K562 (cell line): ENCODE data around the gene DAGLA. TPM values are rescaled to one million over a fixed set of nuclear protein-coding genes. Genes with fewer than 3 reads are reported as not detected.
A peak's percentile ranks its signal among the peaks of the same experiment; 100 is the strongest.

ENCODE experiments used
- CEBPZ ChIP-seq: fragments of 150-350 bp; IDR thresholded peaks from 2 replicates; pipeline ENCODE4 v1.6.1; 2014; ENCODE audit warnings: low read depth, mild to moderate bottlenecking, low read length, borderline replicate concordance
- ESRRA ChIP-seq: fragments of 450-650 bp; IDR thresholded peaks from 2 replicates; pipeline ENCODE4 v1.6.1; 2014; ENCODE audit warnings: low read depth, mild to moderate bottlenecking, moderate library complexity, borderline replicate concordance
- HNRNPK ChIP-seq: fragments of 200-400 bp; formaldehyde crosslinking; IDR thresholded peaks from one replicate; pipeline ENCODE4 v1.6.1; 2018; ENCODE audit warnings: mild to moderate bottlenecking, low read depth, low read length; ENCODE audit not compliant: poor library complexity, severe bottlenecking
- MNT ChIP-seq, 2 experiments: fragments of 450-650 bp; conservative IDR thresholded peaks; 2 replicates each; pipeline ENCODE4 v1.6.1; 2017; ENCODE audit warnings: mild to moderate bottlenecking in 2 of 2, moderate library complexity in 2 of 2
- NR3C1 ChIP-seq: sonication (generic); formaldehyde crosslinking; IDR thresholded peaks from 2 replicates; pipeline ENCODE4 v1.8.1; 2022; ENCODE audit warnings: missing genetic modification reagents
- PHF20 ChIP-seq: fragments of 450-650 bp; IDR thresholded peaks from 2 replicates; pipeline ENCODE4 v1.6.1; 2018; ENCODE audit not compliant: partially characterized antibody
- RBFOX2 ChIP-seq: fragments of 200-400 bp; formaldehyde crosslinking; IDR thresholded peaks from 2 replicates; pipeline ENCODE4 v1.6.1; 2017; ENCODE audit warnings: low read depth, mild to moderate bottlenecking, low read length, moderate library complexity
- RBM39 ChIP-seq: fragments of 200-400 bp; formaldehyde crosslinking; optimal IDR thresholded peaks from 2 replicates; pipeline ENCODE3; 2018; ENCODE audit warnings: low read depth, low read length
- SRSF9 ChIP-seq: fragments of 200-400 bp; formaldehyde crosslinking; IDR thresholded peaks from 2 replicates; pipeline ENCODE4 v1.6.1; 2017; ENCODE audit warnings: low read depth, low read length, borderline replicate concordance
- TAF1 ChIP-seq: IDR thresholded peaks from 2 replicates; pipeline ENCODE4 v1.6.1; 2011; ENCODE audit warnings: mild to moderate bottlenecking, low read length, moderate library complexity; ENCODE audit not compliant: insufficient read depth, control insufficient read depth, severe bottlenecking; ENCODE audit errors: extremely low read depth
- VEZF1 ChIP-seq: fragments of 200-800 bp; sonication (Bioruptor generic); IDR thresholded peaks from 2 replicates; pipeline ENCODE4 v1.6.1; 2017; ENCODE audit warnings: missing genetic modification characterization, missing compliant biosample characterization
- ZBTB8A ChIP-seq: fragments of 450-650 bp; IDR thresholded peaks from 2 replicates; pipeline ENCODE4 v1.6.1; 2018; ENCODE audit warnings: mild to moderate bottlenecking, moderate library complexity; ENCODE audit not compliant: partially characterized antibody
- ZFX ChIP-seq: sonication (generic); formaldehyde crosslinking; IDR thresholded peaks from 2 replicates; pipeline ENCODE4 v1.8.0; 2022; ENCODE audit warnings: mild to moderate bottlenecking, missing genetic modification reagents, moderate library complexity
- ZNF592 ChIP-seq: fragments of 450-650 bp; IDR thresholded peaks from 2 replicates; pipeline ENCODE4 v1.6.1; 2017; ENCODE audit warnings: antibody characterized with exemption, mild to moderate bottlenecking
- ZNF644 ChIP-seq: fragments of 200-800 bp; sonication (Bioruptor generic); IDR thresholded peaks from 2 replicates; pipeline ENCODE4 v1.6.1; 2016; ENCODE audit warnings: low read depth, missing genetic modification characterization, missing compliant biosample characterization
- ZNF699 ChIP-seq: fragments of 250-450 bp; sonication (Bioruptor Pico); IDR thresholded peaks from 2 replicates; pipeline ENCODE4 v1.8.0; 2021; ENCODE audit warnings: mild to moderate bottlenecking, moderate library complexity; ENCODE audit not compliant: insufficient replicate concordance
- polyA plus RNA-seq, 8 experiments: library from polyadenylated mRNA; depleted of rRNA in 4 of 8; stranded (reverse) in 5 of 8; unstranded in 3 of 8; fragments of >200 nt; fragmentation: Nextera tagmentation in 2 of 8; fragmentation: Illumina TruSeq in 1 of 8; extraction: Ambion mirVana in 2 of 8; extraction: Trizol in 1 of 8; gene quantifications; 2 replicates each; pipeline versions ENCODE4 v1.2.1 to v1.2.3, GENCODE V29; 2011 to 2014; ENCODE audit warnings: inconsistent platforms in 1 of 8, missing spikeins in 1 of 8
- total RNA-seq, 7 experiments: library from RNA; depleted of rRNA in 6 of 7; stranded (reverse); fragments of >200 nt in 6 of 7; fragmentation: Illumina TruSeq in 2 of 7; extraction: Trizol in 2 of 7; gene quantifications; 2 replicates each; pipeline versions ENCODE4 v1.2.1 to v1.2.3, GENCODE V29; 2011 to 2021; ENCODE audit warnings: low replicate concordance in 1 of 7

The DAGLA gene
- total and polyA plus RNA-seq, 9 of the 15 experiments (the other 6 are each of a cell fraction or from before 2014, with no cell fraction given): 0.03 to 0.16 (median 0.04) TPM; not detected in 4

GRCh38 chr11:61679893-61680621 is at the start of gene DAGLA (continued):
- TF ChIP-seq ZNF644 (no peak), NR3C1 (no peak), PHF20 (no peak), ZNF699 (CRISPR knock-in tag) (no peak), MNT (conservative IDR thresholded peaks at IDR 0.05) (no peak), ESRRA (peak; percentile 77; the same call in 1 of the 2 replicates), VEZF1 (CRISPR knock-in tag) (peak; percentile 55; the same call in 1 of the 2 replicates), TAF1 (peak; percentile 14), ZBTB8A (no peak), ZFX (CRISPR knock-in tag) (no peak), ZNF592 (no peak), SRSF9 (no peak), CEBPZ (no peak), RBFOX2 (peak; percentile 77), HNRNPK (peak; percentile 100), RBM39 (no peak)
